Neural cell (in vitro differentiated cells): ENCODE measurements around the gene PBOV1. TPM values are rescaled to one million over a fixed set of nuclear protein-coding genes. Genes with fewer than 3 reads are reported as not detected.
A peak's percentile ranks its signal among the peaks of the same experiment; 100 is the strongest.

ENCODE experiments used
- H2AFZ ChIP-seq: fragments of 200-600, 300-800 bp; sonication (generic), shearing (Covaris generic); 2 replicates; pipeline ENCODE4 v1.6.0; 2014; ENCODE audit warnings: low read depth, mild to moderate bottlenecking, antibody characterized with exemption, low read length, moderate library complexity
- H3F3A ChIP-seq: fragments of 200-600 bp; shearing (Covaris generic); 2 replicates; pipeline ENCODE4 v1.6.1; 2016; ENCODE audit warnings: mild to moderate bottlenecking, moderate library complexity, mixed read lengths, antibody characterized with exemption, low read length; ENCODE audit not compliant: insufficient read depth, poor library complexity, severe bottlenecking
- H3K27ac ChIP-seq: fragments of 200-600, 300-800 bp; sonication (generic), shearing (Covaris generic); 2 replicates; pipeline ENCODE4 v1.5.1; 2014; ENCODE audit warnings: mild to moderate bottlenecking, low read length, moderate library complexity
- H3K27me3 ChIP-seq: fragments of 300-800, 200-600 bp; sonication (generic), shearing (Covaris generic); 2 replicates; pipeline ENCODE4 v1.6.0; 2014; ENCODE audit warnings: mild to moderate bottlenecking, low read depth, low read length, moderate library complexity; ENCODE audit not compliant: insufficient read depth
- H3K36me3 ChIP-seq: fragments of 300-800, 200-600 bp; sonication (generic), shearing (Covaris generic); 2 replicates; pipeline ENCODE4 v1.5.1; 2014; ENCODE audit warnings: mild to moderate bottlenecking, antibody characterized with exemption, low read length, moderate library complexity; ENCODE audit not compliant: insufficient read depth
- H3K4me2 ChIP-seq: fragments of 300-800, 200-600 bp; sonication (generic), shearing (Covaris generic); 2 replicates; pipeline ENCODE4 v1.6.0; 2014; ENCODE audit warnings: mild to moderate bottlenecking, low read length
- H3K4me3 ChIP-seq: fragments of 300-800, 200-600 bp; sonication (generic), shearing (Covaris generic); 2 replicates; pipeline ENCODE4 v1.5.1; 2014; ENCODE audit warnings: mild to moderate bottlenecking, low read length, moderate library complexity
- H3K79me2 ChIP-seq: fragments of 200-600 bp; shearing (Covaris generic); replicated peaks from 2 replicates; pipeline ENCODE4 v1.6.0; 2014; ENCODE audit warnings: mild to moderate bottlenecking, low read length, moderate library complexity; ENCODE audit not compliant: insufficient read depth
- H3K9ac ChIP-seq: fragments of 300-800, 200-600 bp; sonication (generic), shearing (Covaris generic); 2 replicates; pipeline ENCODE4 v1.6.1; 2016; ENCODE audit warnings: mild to moderate bottlenecking, low read length, mixed read lengths
- H3K9me2 ChIP-seq: fragments of 200-600 bp; shearing (Covaris generic); 2 replicates; pipeline ENCODE4 v1.6.1; 2016; ENCODE audit warnings: mild to moderate bottlenecking, low read length, mixed read lengths; ENCODE audit not compliant: insufficient read depth
- H3K9me3 ChIP-seq: fragments of 200-600, 300-800 bp; sonication (generic), shearing (Covaris generic); 2 replicates; pipeline ENCODE4 v1.6.1; 2016; ENCODE audit warnings: mild to moderate bottlenecking, mixed run types, low read length, moderate library complexity, mixed read lengths
- H4K20me1 ChIP-seq: fragments of 200-600 bp; shearing (Covaris generic); 2 replicates; pipeline ENCODE4 v1.6.1; 2016; ENCODE audit warnings: mild to moderate bottlenecking, mixed run types; ENCODE audit not compliant: insufficient read depth
- EP300 ChIP-seq: fragments of 450-650 bp; conservative IDR thresholded peaks from 2 replicates; pipeline ENCODE4 v1.6.1; 2014; ENCODE audit warnings: antibody characterized with exemption, mild to moderate bottlenecking, moderate library complexity; ENCODE audit not compliant: poor library complexity, severe bottlenecking
- EZH2 ChIP-seq: fragments of 200-600, 300-800 bp; shearing (Covaris generic), sonication (generic); IDR thresholded peaks from 2 replicates; pipeline ENCODE4 v1.6.1; 2014; ENCODE audit warnings: antibody characterized with exemption, low read length, borderline replicate concordance, mild to moderate bottlenecking; ENCODE audit not compliant: insufficient read depth, poor library complexity, severe bottlenecking
- MXI1 ChIP-seq: fragments of 450-650 bp; conservative IDR thresholded peaks from 2 replicates; pipeline ENCODE4 v1.6.1; 2014; ENCODE audit warnings: antibody characterized with exemption, mild to moderate bottlenecking; ENCODE audit not compliant: poor library complexity, severe bottlenecking
- POLR2AphosphoS5 ChIP-seq: IDR thresholded peaks from 2 replicates; pipeline ENCODE4 v1.6.1; 2012
- RAD21 ChIP-seq: fragments of 450-650 bp; conservative IDR thresholded peaks from 2 replicates; pipeline ENCODE4 v1.6.1; 2014; ENCODE audit warnings: antibody characterized with exemption, mild to moderate bottlenecking, moderate library complexity
- SMC3 ChIP-seq: fragments of 450-650 bp; conservative IDR thresholded peaks from 2 replicates; pipeline ENCODE4 v1.6.1; 2014; ENCODE audit warnings: antibody characterized with exemption, mild to moderate bottlenecking, moderate library complexity; ENCODE audit not compliant: poor library complexity
- TAF1 ChIP-seq: IDR thresholded peaks from 2 replicates; pipeline ENCODE4 v1.6.1; 2012; ENCODE audit warnings: low read depth
- polyA plus RNA-seq: library from polyadenylated mRNA; depleted of rRNA; stranded (reverse); fragments of >200 nt; gene quantifications from 2 replicates; pipeline ENCODE4 v1.2.3, GENCODE V29; 2014
- TF ChIP-seq, protein P1 (sequence below): IDR thresholded peaks from 2 replicates; pipeline ENCODE4 v1.6.1; 2012; ENCODE audit warnings: borderline replicate concordance
- TF ChIP-seq, protein P2 (sequence below): fragments of 450-650 bp; IDR thresholded peaks from 2 replicates; pipeline ENCODE4 v1.5.1; 2014; ENCODE audit warnings: antibody characterized with exemption, mild to moderate bottlenecking, moderate library complexity; ENCODE audit not compliant: poor library complexity, severe bottlenecking

Gene PBOV1
- polyA plus RNA-seq, 1 donor from 2014 or later, result not detected

DNA sequence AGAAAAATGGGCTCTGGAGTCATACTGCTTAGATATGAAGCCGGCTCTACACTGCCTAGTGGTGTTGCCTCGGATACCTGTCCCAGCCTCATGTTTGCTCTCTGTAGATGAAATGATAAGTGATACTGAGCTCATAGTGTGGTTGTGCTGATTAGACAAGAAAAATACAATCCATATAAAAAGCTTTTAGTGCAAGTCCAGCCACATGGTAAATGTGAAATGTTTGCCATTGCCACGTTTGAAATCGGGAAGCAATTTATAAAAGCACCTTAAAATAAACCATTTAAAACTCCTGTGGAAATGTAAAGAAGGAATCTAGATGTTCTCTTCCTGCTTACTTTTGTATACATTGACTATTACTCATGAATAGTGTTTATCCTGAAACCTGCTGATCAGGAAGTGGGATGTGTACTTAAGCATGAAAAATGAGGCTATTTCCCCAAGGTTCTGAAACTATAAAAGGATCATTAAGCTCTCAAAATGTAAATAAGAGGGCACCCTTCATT lies 13.1 kb upstream of the PBOV1 start:
- H4K20me1 ChIP-seq, result no peaks in the 10 kb centered on the region
- H3K27ac ChIP-seq, result peak overlapping the region; percentile 53

DNA sequence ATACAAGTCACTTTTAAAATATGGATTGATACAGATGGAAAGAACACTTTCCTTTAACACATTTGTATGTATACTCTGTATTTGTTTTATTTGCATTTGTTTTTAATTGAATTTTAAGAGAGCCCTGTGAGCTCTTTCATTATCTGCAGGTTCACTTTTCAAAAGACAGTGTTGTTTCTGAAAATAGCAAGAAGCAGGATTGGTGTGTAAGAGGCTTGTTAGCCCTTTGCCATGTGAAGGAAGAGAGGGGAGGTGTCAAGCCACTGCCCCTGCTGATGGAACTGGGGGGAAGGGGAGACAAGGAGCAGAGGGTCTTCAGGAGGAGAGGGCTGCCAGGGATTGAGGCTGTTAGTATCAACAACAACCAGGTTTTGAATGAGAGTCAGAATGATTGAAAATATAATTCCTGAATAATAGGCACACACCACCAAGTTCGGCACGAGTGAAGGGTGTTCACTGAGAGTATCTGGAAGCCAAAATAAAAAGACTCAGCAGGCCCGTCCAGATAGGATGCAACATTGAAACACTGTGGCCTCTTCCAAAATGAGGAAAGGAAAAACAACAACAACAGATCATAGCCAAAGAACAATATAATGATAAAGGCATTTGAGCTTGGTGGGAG lies 12.6 kb upstream of the PBOV1 start:
- peak overlapping the region; percentile 21 for H3K9ac ChIP-seq
- H3K4me3 ChIP-seq, result no peak overlapping the region
- H3F3A ChIP-seq, result no peaks in the 10 kb centered on the region
- no peaks in the 10 kb centered on the region for H4K20me1 ChIP-seq
- H3K36me3 ChIP-seq, result no peaks in the 10 kb centered on the region
- no peaks in the 10 kb centered on the region for H3K27me3 ChIP-seq
- no peaks in the 10 kb centered on the region for H3K79me2 ChIP-seq
- H3K9me2 ChIP-seq, result no peaks in the 10 kb centered on the region
- no peak overlapping the region for H2AFZ ChIP-seq
- no peak overlapping the region for H3K4me2 ChIP-seq
- TF ChIP-seq TAF1 (no peak), POLR2AphosphoS5 (no peak), SMC3 (no peak), EZH2 (no peak), RAD21 (no peak), MXI1 (no peak), EP300 (no peak)
- TF ChIP-seq, protein P1, sequence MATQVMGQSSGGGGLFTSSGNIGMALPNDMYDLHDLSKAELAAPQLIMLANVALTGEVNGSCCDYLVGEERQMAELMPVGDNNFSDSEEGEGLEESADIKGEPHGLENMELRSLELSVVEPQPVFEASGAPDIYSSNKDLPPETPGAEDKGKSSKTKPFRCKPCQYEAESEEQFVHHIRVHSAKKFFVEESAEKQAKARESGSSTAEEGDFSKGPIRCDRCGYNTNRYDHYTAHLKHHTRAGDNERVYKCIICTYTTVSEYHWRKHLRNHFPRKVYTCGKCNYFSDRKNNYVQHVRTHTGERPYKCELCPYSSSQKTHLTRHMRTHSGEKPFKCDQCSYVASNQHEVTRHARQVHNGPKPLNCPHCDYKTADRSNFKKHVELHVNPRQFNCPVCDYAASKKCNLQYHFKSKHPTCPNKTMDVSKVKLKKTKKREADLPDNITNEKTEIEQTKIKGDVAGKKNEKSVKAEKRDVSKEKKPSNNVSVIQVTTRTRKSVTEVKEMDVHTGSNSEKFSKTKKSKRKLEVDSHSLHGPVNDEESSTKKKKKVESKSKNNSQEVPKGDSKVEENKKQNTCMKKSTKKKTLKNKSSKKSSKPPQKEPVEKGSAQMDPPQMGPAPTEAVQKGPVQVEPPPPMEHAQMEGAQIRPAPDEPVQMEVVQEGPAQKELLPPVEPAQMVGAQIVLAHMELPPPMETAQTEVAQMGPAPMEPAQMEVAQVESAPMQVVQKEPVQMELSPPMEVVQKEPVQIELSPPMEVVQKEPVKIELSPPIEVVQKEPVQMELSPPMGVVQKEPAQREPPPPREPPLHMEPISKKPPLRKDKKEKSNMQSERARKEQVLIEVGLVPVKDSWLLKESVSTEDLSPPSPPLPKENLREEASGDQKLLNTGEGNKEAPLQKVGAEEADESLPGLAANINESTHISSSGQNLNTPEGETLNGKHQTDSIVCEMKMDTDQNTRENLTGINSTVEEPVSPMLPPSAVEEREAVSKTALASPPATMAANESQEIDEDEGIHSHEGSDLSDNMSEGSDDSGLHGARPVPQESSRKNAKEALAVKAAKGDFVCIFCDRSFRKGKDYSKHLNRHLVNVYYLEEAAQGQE, result no peak
- TF ChIP-seq, protein P2, sequence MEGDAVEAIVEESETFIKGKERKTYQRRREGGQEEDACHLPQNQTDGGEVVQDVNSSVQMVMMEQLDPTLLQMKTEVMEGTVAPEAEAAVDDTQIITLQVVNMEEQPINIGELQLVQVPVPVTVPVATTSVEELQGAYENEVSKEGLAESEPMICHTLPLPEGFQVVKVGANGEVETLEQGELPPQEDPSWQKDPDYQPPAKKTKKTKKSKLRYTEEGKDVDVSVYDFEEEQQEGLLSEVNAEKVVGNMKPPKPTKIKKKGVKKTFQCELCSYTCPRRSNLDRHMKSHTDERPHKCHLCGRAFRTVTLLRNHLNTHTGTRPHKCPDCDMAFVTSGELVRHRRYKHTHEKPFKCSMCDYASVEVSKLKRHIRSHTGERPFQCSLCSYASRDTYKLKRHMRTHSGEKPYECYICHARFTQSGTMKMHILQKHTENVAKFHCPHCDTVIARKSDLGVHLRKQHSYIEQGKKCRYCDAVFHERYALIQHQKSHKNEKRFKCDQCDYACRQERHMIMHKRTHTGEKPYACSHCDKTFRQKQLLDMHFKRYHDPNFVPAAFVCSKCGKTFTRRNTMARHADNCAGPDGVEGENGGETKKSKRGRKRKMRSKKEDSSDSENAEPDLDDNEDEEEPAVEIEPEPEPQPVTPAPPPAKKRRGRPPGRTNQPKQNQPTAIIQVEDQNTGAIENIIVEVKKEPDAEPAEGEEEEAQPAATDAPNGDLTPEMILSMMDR, result no peak
- H3K9me3 ChIP-seq, result no peaks in the 10 kb centered on the region
- H3K27ac ChIP-seq, result peak overlapping the region; percentile 53

More for the DNA sequence above, 13.1 kb upstream of the PBOV1 start:
- Histone ChIP-seq H3K9me2 (no peaks in the 10 kb centered on the region), H3K36me3 (no peaks in the 10 kb centered on the region), H3K27me3 (no peaks in the 10 kb centered on the region), H3F3A (no peaks in the 10 kb centered on the region), H3K4me3 (no peak overlapping the region), H2AFZ (no peak overlapping the region), H3K9ac (no peak overlapping the region), H3K4me2 (no peak overlapping the region), H3K9me3 (no peaks in the 10 kb centered on the region), H3K79me2 (no peaks in the 10 kb centered on the region)
- peak; percentile 44 for TF ChIP-seq POLR2AphosphoS5
- no peak for TF ChIP-seq EP300
- TF ChIP-seq, protein P2, result no peak
- TF ChIP-seq TAF1, result no peak
- peak; percentile 9 for TF ChIP-seq RAD21
- TF ChIP-seq EZH2, result no peak
- TF ChIP-seq, protein P1, result no peak
- no peak for TF ChIP-seq MXI1
- TF ChIP-seq SMC3, result no peak
